Hepatocyte (in vitro differentiated cells): Measurements from ENCODE around the gene WNK2. TPM values are rescaled to one million over a fixed set of nuclear protein-coding genes. Genes with fewer than 3 reads are reported as not detected.

ENCODE experiments used
- DNase-seq: peaks from one replicate; pipeline ENCODE4 v3.0.0-alpha.2; 2016; ENCODE audit warnings: low spot score
- H2AFZ ChIP-seq: fragments of 200-600 bp; sonication (generic); 2 replicates; pipeline ENCODE4 v1.6.0; 2016; ENCODE audit warnings: antibody characterized with exemption, mild to moderate bottlenecking
- H3K27ac ChIP-seq: fragments of 200-600 bp; sonication (generic); 2 replicates; pipeline ENCODE4 v1.5.1; 2016; ENCODE audit warnings: mild to moderate bottlenecking
- H3K27me3 ChIP-seq: fragments of 200-600 bp; sonication (generic); 2 replicates; pipeline ENCODE4 v1.6.1; 2016
- H3K36me3 ChIP-seq: fragments of 200-600 bp; sonication (generic); replicated peaks from 2 replicates; pipeline ENCODE4 v1.5.1; 2016; ENCODE audit warnings: low read depth; ENCODE audit not compliant: insufficient read depth
- H3K4me1 ChIP-seq: fragments of 200-600 bp; sonication (generic); 2 replicates; pipeline ENCODE4 v1.5.1; 2016; ENCODE audit warnings: mild to moderate bottlenecking, moderate library complexity; ENCODE audit not compliant: insufficient read depth
- H3K4me2 ChIP-seq: fragments of 200-600 bp; sonication (generic); 2 replicates; pipeline ENCODE4 v1.6.0; 2016
- H3K4me3 ChIP-seq: fragments of 200-600 bp; sonication (generic); 2 replicates; pipeline ENCODE4 v1.5.1; 2016; ENCODE audit warnings: mild to moderate bottlenecking
- H3K79me2 ChIP-seq: fragments of 200-600 bp; sonication (generic); 2 replicates; pipeline ENCODE4 v1.6.0; 2017; ENCODE audit warnings: mild to moderate bottlenecking
- H3K9me2 ChIP-seq: fragments of 200-600 bp; sonication (generic); replicated peaks from 2 replicates; pipeline ENCODE4 v1.6.0; 2017; ENCODE audit warnings: mild to moderate bottlenecking; ENCODE audit not compliant: insufficient read depth
- H3K9me3 ChIP-seq: fragments of 200-600 bp; sonication (generic); 2 replicates; pipeline ENCODE4 v1.5.1; 2016; ENCODE audit warnings: low read depth, mild to moderate bottlenecking
- H4K20me1 ChIP-seq: fragments of 200-600 bp; sonication (generic); 2 replicates; pipeline ENCODE4 v1.6.0; 2016; ENCODE audit warnings: mild to moderate bottlenecking; ENCODE audit not compliant: insufficient read depth, poor library complexity, severe bottlenecking
- EZH2 ChIP-seq: fragments of 200-600 bp; sonication (generic); IDR thresholded peaks from 2 replicates; pipeline ENCODE4 v1.6.1; 2016; ENCODE audit warnings: antibody characterized with exemption, mild to moderate bottlenecking, borderline replicate concordance
- EZH2phosphoT487 ChIP-seq: fragments of 200-600 bp; sonication (generic); IDR thresholded peaks from one replicate; pipeline ENCODE4 v1.6.1; 2018; ENCODE audit warnings: antibody characterized with exemption, mild to moderate bottlenecking, low read depth, moderate library complexity; ENCODE audit not compliant: unreplicated experiment, severe bottlenecking
- WGBS: methylation state at CpG from one replicate; pipeline ENCODE4 v1.1.6; 2016; ENCODE audit warnings: low lambda C conversion rate; ENCODE audit errors: missing lambda C conversion rate; 5-methylcytosine and 5-hydroxymethylcytosine counted together
- polyA plus RNA-seq: library from polyadenylated mRNA; unstranded; fragments of >200 nt; fragmentation: Nextera tagmentation; extraction: Ambion mirVana; gene quantifications from 2 replicates; pipeline ENCODE4 v1.2.1, GENCODE V29; 2016
- total RNA-seq: library from RNA; depleted of rRNA; stranded (reverse); fragments of >200 nt; gene quantifications from 2 replicates; pipeline ENCODE4 v1.2.3, GENCODE V29; 2014
- TF ChIP-seq, protein P1 (sequence below): fragments of 200-600 bp; sonication (generic); IDR thresholded peaks from 2 replicates; pipeline ENCODE4 v1.5.1; 2016; ENCODE audit warnings: antibody characterized with exemption, mild to moderate bottlenecking; ENCODE audit not compliant: poor library complexity

WNK2 gene
- total and polyA plus RNA-seq, 2 experiments from 2014 or later: 8.9 to 13.5 TPM

DNA sequence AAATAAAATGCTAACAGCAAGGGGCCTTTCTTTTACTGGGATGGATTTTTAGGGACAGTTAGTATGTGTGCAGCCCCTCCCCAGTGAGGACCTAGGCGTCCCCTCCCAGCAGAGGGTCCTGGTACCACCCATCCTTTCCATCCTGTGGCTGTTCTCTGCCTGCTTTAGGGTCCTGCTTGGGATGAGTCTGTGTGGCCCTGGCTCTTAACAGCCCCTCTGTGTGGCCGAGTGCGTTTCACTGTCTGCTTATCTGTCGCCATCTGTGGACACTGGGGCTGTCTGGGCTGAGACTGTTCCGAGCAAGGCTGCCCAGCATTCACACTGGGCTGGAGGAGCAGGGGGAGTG lies 17.0 kb downstream of the WNK2 start:
- Histone ChIP-seq H3K36me3 (no peaks in the 10 kb centered on the region), H3K27ac (peak overlapping the region; percentile 80), H2AFZ (no peak overlapping the region), H3K4me3 (no peak overlapping the region), H3K79me2 (no peaks in the 10 kb centered on the region), H3K9me2 (no peaks in the 10 kb centered on the region), H3K4me1 (peaks cover 21% of the 10 kb centered on the region), H3K9me3 (no peaks in the 10 kb centered on the region), H3K4me2 (no peak overlapping the region), H4K20me1 (no peaks in the 10 kb centered on the region), H3K27me3 (no peaks in the 10 kb centered on the region)
- no peak for DNase-seq
- TF ChIP-seq, protein P1, sequence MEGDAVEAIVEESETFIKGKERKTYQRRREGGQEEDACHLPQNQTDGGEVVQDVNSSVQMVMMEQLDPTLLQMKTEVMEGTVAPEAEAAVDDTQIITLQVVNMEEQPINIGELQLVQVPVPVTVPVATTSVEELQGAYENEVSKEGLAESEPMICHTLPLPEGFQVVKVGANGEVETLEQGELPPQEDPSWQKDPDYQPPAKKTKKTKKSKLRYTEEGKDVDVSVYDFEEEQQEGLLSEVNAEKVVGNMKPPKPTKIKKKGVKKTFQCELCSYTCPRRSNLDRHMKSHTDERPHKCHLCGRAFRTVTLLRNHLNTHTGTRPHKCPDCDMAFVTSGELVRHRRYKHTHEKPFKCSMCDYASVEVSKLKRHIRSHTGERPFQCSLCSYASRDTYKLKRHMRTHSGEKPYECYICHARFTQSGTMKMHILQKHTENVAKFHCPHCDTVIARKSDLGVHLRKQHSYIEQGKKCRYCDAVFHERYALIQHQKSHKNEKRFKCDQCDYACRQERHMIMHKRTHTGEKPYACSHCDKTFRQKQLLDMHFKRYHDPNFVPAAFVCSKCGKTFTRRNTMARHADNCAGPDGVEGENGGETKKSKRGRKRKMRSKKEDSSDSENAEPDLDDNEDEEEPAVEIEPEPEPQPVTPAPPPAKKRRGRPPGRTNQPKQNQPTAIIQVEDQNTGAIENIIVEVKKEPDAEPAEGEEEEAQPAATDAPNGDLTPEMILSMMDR: no peak
- TF ChIP-seq EZH2phosphoT487 (no peak), EZH2 (no peak)
- 63% methylated on average over 5 of the region's 5 CpGs for WGBS

- 75% methylated on average over 9 of the region's 11 CpGs for WGBS
- Histone ChIP-seq H3K9me3 (no peaks in the 10 kb centered on the region), H3K27me3 (no peaks in the 10 kb centered on the region), H3K79me2 (no peaks in the 10 kb centered on the region), H3K4me1 (peaks cover 28% of the 10 kb centered on the region), H3K9me2 (no peaks in the 10 kb centered on the region), H3K36me3 (no peaks in the 10 kb centered on the region), H3K4me2 (no peak overlapping the region), H3K27ac (no peak overlapping the region), H3K4me3 (no peak overlapping the region), H2AFZ (no peak overlapping the region), H4K20me1 (no peaks in the 10 kb centered on the region)
- no peak for TF ChIP-seq EZH2phosphoT487
- TF ChIP-seq EZH2: no peak
- TF ChIP-seq, protein P1: no peak
- no peak for DNase-seq
Measured at GRCh38 chr9:93203026-93203717, 19.2 kb downstream of the WNK2 start.

- peaks cover 35% of the 10 kb centered on the region for H3K4me1 ChIP-seq
- no peak for TF ChIP-seq EZH2
- TF ChIP-seq, protein P1: no peak
- no peak for TF ChIP-seq EZH2phosphoT487
- H3K9me3 ChIP-seq: no peaks in the 10 kb centered on the region
- no peak overlapping the region for H3K4me3 ChIP-seq
- H2AFZ ChIP-seq: no peak overlapping the region
- no peaks in the 10 kb centered on the region for H3K36me3 ChIP-seq
- no peak overlapping the region for H3K27ac ChIP-seq
- no peaks in the 10 kb centered on the region for H3K9me2 ChIP-seq
- no peaks in the 10 kb centered on the region for H3K79me2 ChIP-seq
- H3K4me2 ChIP-seq: no peak overlapping the region
- DNase-seq: no peak
- no peaks in the 10 kb centered on the region for H4K20me1 ChIP-seq
- 91% methylated on average over 15 of the region's 15 CpGs for WGBS
- H3K27me3 ChIP-seq: no peaks in the 10 kb centered on the region
Measured at GRCh38 chr9:93203718-93204469, 20.0 kb downstream of the WNK2 start.
